Astrocyte (in vitro differentiated cells and primary cell): ENCODE results near the gene LCLAT1. TPM values are rescaled to one million over a fixed set of nuclear protein-coding genes. Genes with fewer than 3 reads are reported as not detected.
A peak's percentile ranks its signal among the peaks of the same experiment; 100 is the strongest.

Source experiments
- DNase-seq: peaks from one replicate; pipeline ENCODE4 v3.0.0-alpha.2; 2010; ENCODE audit warnings: low read depth
- FAIRE-seq: peaks from 2 replicates; lab custom pipeline; 2011; peaks lifted over from hg19 to GRCh38; lab: Jason Lieb, UNC
- H2AFZ ChIP-seq: 2 replicates; pipeline ENCODE4 v1.6.0; 2012; ENCODE audit warnings: low read depth, low read length, inconsistent platforms
- H3K27ac ChIP-seq: 2 replicates; pipeline ENCODE4 v1.5.1; 2011; ENCODE audit warnings: low read depth, low read length, inconsistent platforms
- H3K27me3 ChIP-seq: 2 replicates; pipeline ENCODE4 v1.6.0; 2011; ENCODE audit warnings: low read length, inconsistent platforms; ENCODE audit not compliant: insufficient read depth
- H3K36me3 ChIP-seq: 2 replicates; pipeline ENCODE4 v1.5.1; 2011; ENCODE audit warnings: low read length, inconsistent platforms; ENCODE audit not compliant: insufficient read depth
- H3K4me1 ChIP-seq: 2 replicates; pipeline ENCODE4 v1.5.1; 2011; ENCODE audit warnings: low read length, inconsistent platforms; ENCODE audit not compliant: insufficient read depth
- H3K4me2 ChIP-seq: 2 replicates; pipeline ENCODE4 v1.6.0; 2012; ENCODE audit warnings: low read length, inconsistent platforms
- H3K4me3 ChIP-seq: 2 replicates; pipeline ENCODE4 v1.5.1; 2011; ENCODE audit warnings: low read depth, mild to moderate bottlenecking, low read length, inconsistent platforms; ENCODE audit not compliant: insufficient read depth
- H3K79me2 ChIP-seq: 2 replicates; pipeline ENCODE4 v1.6.0; 2012; ENCODE audit warnings: mild to moderate bottlenecking, low read length, inconsistent platforms; ENCODE audit not compliant: insufficient read depth
- H3K9ac ChIP-seq: 2 replicates; pipeline ENCODE4 v1.6.0; 2012; ENCODE audit warnings: mild to moderate bottlenecking, low read length, inconsistent platforms
- H3K9me3 ChIP-seq: 2 replicates; pipeline ENCODE4 v1.5.1; 2012; ENCODE audit warnings: low read depth, mild to moderate bottlenecking, low read length, inconsistent platforms; ENCODE audit not compliant: insufficient read depth
- H4K20me1 ChIP-seq: 2 replicates; pipeline ENCODE4 v1.6.0; 2012; ENCODE audit warnings: low read length, inconsistent platforms; ENCODE audit not compliant: insufficient read depth
- H3K27ac Mint-ChIP-seq: one replicate; pipeline ENCODE4 v1.8.0; 2021; ENCODE audit warnings: mild to moderate bottlenecking, mixed read lengths; ENCODE audit not compliant: unreplicated experiment
- H3K27me3 Mint-ChIP-seq: one replicate; pipeline ENCODE4 v1.8.0; 2021; ENCODE audit warnings: low read depth, mixed read lengths; ENCODE audit not compliant: unreplicated experiment
- H3K36me3 Mint-ChIP-seq: one replicate; pipeline ENCODE4 v1.8.0; 2021; ENCODE audit warnings: low read depth, mixed read lengths; ENCODE audit not compliant: unreplicated experiment
- H3K4me1 Mint-ChIP-seq: one replicate; pipeline ENCODE4 v1.8.0; 2021; ENCODE audit warnings: low read depth, mixed read lengths; ENCODE audit not compliant: unreplicated experiment
- H3K4me3 Mint-ChIP-seq: one replicate; pipeline ENCODE4 v1.8.0; 2021; ENCODE audit warnings: mild to moderate bottlenecking, moderate library complexity, mixed read lengths; ENCODE audit not compliant: unreplicated experiment
- H3K9me3 Mint-ChIP-seq: one replicate; pipeline ENCODE4 v1.8.0; 2021; ENCODE audit warnings: mild to moderate bottlenecking, mixed read lengths; ENCODE audit not compliant: unreplicated experiment
- EZH2 ChIP-seq: IDR thresholded peaks from 2 replicates; pipeline ENCODE4 v1.6.1; 2012; ENCODE audit warnings: mild to moderate bottlenecking, low read length, inconsistent platforms; ENCODE audit not compliant: insufficient read depth
- total RNA-seq: library from RNA; stranded (reverse); gene quantifications from 2 replicates; pipeline ENCODE4 v1.2.1, GENCODE V29; 2021
- TF ChIP-seq, protein P1 (sequence below): IDR thresholded peaks from 2 replicates; pipeline ENCODE4 v1.5.1; 2011; ENCODE audit warnings: low read depth, mild to moderate bottlenecking, inconsistent platforms, low read length, moderate library complexity; ENCODE audit not compliant: insufficient read depth

Gene LCLAT1
- total RNA-seq, 1 donor from 2014 or later, result 17.5 TPM

DNA sequence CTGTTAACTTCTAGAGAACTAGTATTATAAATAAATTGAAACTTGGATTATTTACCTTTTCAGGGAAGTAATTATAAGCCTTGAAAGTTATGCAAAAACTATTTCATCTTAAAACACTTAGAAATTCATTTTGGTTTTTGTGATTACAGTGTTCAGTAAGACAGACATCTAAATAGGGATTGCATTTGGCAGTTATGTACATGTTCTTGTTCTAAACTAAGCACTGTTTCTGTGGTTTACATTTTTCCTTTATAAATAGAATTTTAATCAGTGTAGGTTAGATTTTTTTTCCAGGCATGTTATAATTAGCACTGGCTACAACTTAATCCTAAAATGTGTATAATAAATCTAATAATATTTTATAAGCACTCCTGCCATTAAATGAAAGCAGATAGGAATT is 35.0 kb downstream of the LCLAT1 start:
- no peak overlapping the region for H2AFZ ChIP-seq
- no peaks in the 10 kb centered on the region for H3K36me3 Mint-ChIP-seq
- no peaks in the 10 kb centered on the region for H4K20me1 ChIP-seq
- no peak overlapping the region for H3K4me3 ChIP-seq
- H3K27ac ChIP-seq, result no peak overlapping the region
- peaks cover 14% of the 10 kb centered on the region for H3K79me2 ChIP-seq
- no peak overlapping the region for H3K9ac ChIP-seq
- no peaks in the 10 kb centered on the region for H3K4me1 ChIP-seq
- no peaks in the 10 kb centered on the region for H3K9me3 ChIP-seq
- H3K36me3 ChIP-seq, result no peaks in the 10 kb centered on the region
- H3K27me3 Mint-ChIP-seq, result no peaks in the 10 kb centered on the region
- H3K27me3 ChIP-seq, result no peaks in the 10 kb centered on the region
- no peak overlapping the region for H3K27ac Mint-ChIP-seq
- no peak overlapping the region for H3K4me2 ChIP-seq
- H3K4me1 Mint-ChIP-seq, result peaks cover 7% of the 10 kb centered on the region
- no peak for TF ChIP-seq EZH2
- TF ChIP-seq, protein P1, sequence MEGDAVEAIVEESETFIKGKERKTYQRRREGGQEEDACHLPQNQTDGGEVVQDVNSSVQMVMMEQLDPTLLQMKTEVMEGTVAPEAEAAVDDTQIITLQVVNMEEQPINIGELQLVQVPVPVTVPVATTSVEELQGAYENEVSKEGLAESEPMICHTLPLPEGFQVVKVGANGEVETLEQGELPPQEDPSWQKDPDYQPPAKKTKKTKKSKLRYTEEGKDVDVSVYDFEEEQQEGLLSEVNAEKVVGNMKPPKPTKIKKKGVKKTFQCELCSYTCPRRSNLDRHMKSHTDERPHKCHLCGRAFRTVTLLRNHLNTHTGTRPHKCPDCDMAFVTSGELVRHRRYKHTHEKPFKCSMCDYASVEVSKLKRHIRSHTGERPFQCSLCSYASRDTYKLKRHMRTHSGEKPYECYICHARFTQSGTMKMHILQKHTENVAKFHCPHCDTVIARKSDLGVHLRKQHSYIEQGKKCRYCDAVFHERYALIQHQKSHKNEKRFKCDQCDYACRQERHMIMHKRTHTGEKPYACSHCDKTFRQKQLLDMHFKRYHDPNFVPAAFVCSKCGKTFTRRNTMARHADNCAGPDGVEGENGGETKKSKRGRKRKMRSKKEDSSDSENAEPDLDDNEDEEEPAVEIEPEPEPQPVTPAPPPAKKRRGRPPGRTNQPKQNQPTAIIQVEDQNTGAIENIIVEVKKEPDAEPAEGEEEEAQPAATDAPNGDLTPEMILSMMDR, result no peak
- FAIRE-seq (no peak), DNase-seq (no peak)
- H3K9me3 Mint-ChIP-seq, result no peaks in the 10 kb centered on the region
- H3K4me3 Mint-ChIP-seq, result no peak overlapping the region

DNA sequence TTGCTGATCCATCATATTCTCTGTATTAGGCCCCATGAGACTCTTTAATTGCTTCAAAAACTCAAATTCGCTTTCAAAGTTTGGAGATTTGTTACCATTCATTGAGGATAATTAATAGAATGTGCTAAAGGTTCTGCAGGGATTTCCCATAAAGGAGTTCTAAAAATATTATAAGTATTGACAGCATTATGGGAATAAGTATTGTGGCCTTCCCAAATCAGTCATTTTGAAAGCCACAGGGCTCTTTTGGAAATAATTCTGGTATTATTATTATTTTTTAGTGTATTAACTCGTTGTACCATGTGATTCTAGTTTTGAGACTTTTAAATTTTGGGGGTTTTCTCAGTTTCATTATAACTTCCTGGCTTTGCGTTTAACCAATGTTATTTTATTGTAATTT is 37.1 kb downstream of the LCLAT1 start:
- H3K27me3 ChIP-seq, result no peaks in the 10 kb centered on the region
- Mint-ChIP-seq H3K4me1 (peaks cover 9% of the 10 kb centered on the region), H3K4me3 (no peak overlapping the region), H3K36me3 (no peaks in the 10 kb centered on the region), H3K27me3 (no peaks in the 10 kb centered on the region), H3K9me3 (no peaks in the 10 kb centered on the region), H3K27ac (no peak overlapping the region)
- no peak overlapping the region for H3K27ac ChIP-seq
- H3K79me2 ChIP-seq, result peaks cover 16% of the 10 kb centered on the region
- no peak overlapping the region for H2AFZ ChIP-seq
- DNase-seq (no peak), FAIRE-seq (no peak)
- no peaks in the 10 kb centered on the region for H3K4me1 ChIP-seq
- no peak for TF ChIP-seq EZH2
- TF ChIP-seq, protein P1, result no peak
- no peak overlapping the region for H3K9ac ChIP-seq
- no peaks in the 10 kb centered on the region for H3K36me3 ChIP-seq
- no peaks in the 10 kb centered on the region for H3K9me3 ChIP-seq
- no peak overlapping the region for H3K4me2 ChIP-seq
- H4K20me1 ChIP-seq, result peaks cover 4% of the 10 kb centered on the region
- no peak overlapping the region for H3K4me3 ChIP-seq

GRCh38 chr2:30484995-30485394 is 37.9 kb downstream of the LCLAT1 start:
- TF ChIP-seq, protein P1, result no peak
- no peak for TF ChIP-seq EZH2
- H3K27me3 ChIP-seq, result no peaks in the 10 kb centered on the region
- H2AFZ ChIP-seq, result no peak overlapping the region
- H3K4me1 ChIP-seq, result no peaks in the 10 kb centered on the region
- no peak overlapping the region for H3K4me3 Mint-ChIP-seq
- no peaks in the 10 kb centered on the region for H3K9me3 ChIP-seq
- H3K9ac ChIP-seq, result no peak overlapping the region
- H3K4me3 ChIP-seq, result no peak overlapping the region
- H3K4me1 Mint-ChIP-seq, result peaks cover 9% of the 10 kb centered on the region
- no peak overlapping the region for H3K27ac Mint-ChIP-seq
- no peak for FAIRE-seq
- H3K36me3 ChIP-seq, result no peaks in the 10 kb centered on the region
- peaks cover 13% of the 10 kb centered on the region for H3K79me2 ChIP-seq
- peaks cover 4% of the 10 kb centered on the region for H4K20me1 ChIP-seq
- H3K9me3 Mint-ChIP-seq, result no peaks in the 10 kb centered on the region
- no peak overlapping the region for H3K4me2 ChIP-seq
- no peaks in the 10 kb centered on the region for H3K36me3 Mint-ChIP-seq
- peak; percentile 81 for DNase-seq
- H3K27me3 Mint-ChIP-seq, result no peaks in the 10 kb centered on the region
- no peak overlapping the region for H3K27ac ChIP-seq
